HCT116 (cell line): ENCODE results near the gene APLN.

ENCODE experiments used
- CTCF ChIP-seq, 3 experiments: fragments of 200-600 bp in 1 of 3; sonication (generic) in 1 of 3; IDR thresholded peaks in 2 of 3; conservative IDR thresholded peaks in 1 of 3; 2 replicates each; pipeline ENCODE4 v1.5.1; 2012 to 2017; ENCODE audit warnings: low read depth in 2 of 3, low read length in 2 of 3, antibody characterized with exemption in 1 of 3, borderline replicate concordance in 1 of 3, control low read depth in 1 of 3, mild to moderate bottlenecking in 1 of 3, mixed read lengths in 1 of 3, mixed run types in 1 of 3, moderate library complexity in 1 of 3; ENCODE audit not compliant: insufficient read depth in 1 of 3
- EZH2 ChIP-seq: fragments of 200-600 bp; sonication (generic); IDR thresholded peaks from 2 replicates; pipeline ENCODE4 v1.6.1; 2017; ENCODE audit warnings: antibody characterized with exemption, mixed run types
- EZH2phosphoT487 ChIP-seq: fragments of 200-600 bp; IDR thresholded peaks from 2 replicates; pipeline ENCODE4 v1.6.1; 2018; ENCODE audit warnings: antibody characterized with exemption, borderline replicate concordance
- POLR2A ChIP-seq: IDR thresholded peaks from 2 replicates; pipeline ENCODE4 v1.7.0; 2011; ENCODE audit warnings: borderline replicate concordance; ENCODE audit not compliant: insufficient read depth, insufficient read length; ENCODE audit errors: extremely low read depth
- POLR2AphosphoS5 ChIP-seq: IDR thresholded peaks from 2 replicates; pipeline ENCODE4 v1.6.1; 2011; ENCODE audit warnings: mild to moderate bottlenecking, low read depth, low read length, moderate library complexity
- SIN3A ChIP-seq: IDR thresholded peaks from 2 replicates; pipeline ENCODE4 v1.6.1; 2012; ENCODE audit warnings: low read depth
- TCF7L2 ChIP-seq: IDR thresholded peaks from 2 replicates; pipeline ENCODE4 v1.7.0; 2011; ENCODE audit warnings: borderline replicate concordance, inconsistent platforms; ENCODE audit not compliant: insufficient read depth, insufficient read length; ENCODE audit errors: extremely low read depth

- TF ChIP-seq CTCF (IDR thresholded peaks at IDR 0.05 in 2 of 3, conservative IDR thresholded peaks at IDR 0.05 in 1 of 3; ENCODE audit: borderline replicate concordance in 1 of 3, insufficient read depth in 1 of 3, low read depth in 2 of 3, low read length in 2 of 3) = no peak
- TF ChIP-seq POLR2AphosphoS5 = no peak
- TF ChIP-seq POLR2A = no peak
- no peak for TF ChIP-seq TCF7L2
- no peak for TF ChIP-seq EZH2
- TF ChIP-seq EZH2phosphoT487 = no peak
- no peak for TF ChIP-seq SIN3A
Observed at GRCh38 chrX:129695937-129696336, 41.2 kb upstream of the APLN start.
